ENCODE measurements around the gene DCD.

GRCh38 chr12:54662026-54662425 is 13.9 kb upstream of the DCD start:
- TF ChIP-seq HMG20A (CRISPR knock-in tag; conservative IDR thresholded peaks at IDR 0.05) (no peak), SIN3A (IDR thresholded peaks at IDR 0.05; ENCODE audit: borderline replicate concordance in 2 of 2, control insufficient read depth in 1 of 2, low read depth in 2 of 2, low read length in 2 of 2) (no peak), KLF16 (IDR thresholded peaks at IDR 0.05) (no peak)
- TF ChIP-seq, protein P1, sequence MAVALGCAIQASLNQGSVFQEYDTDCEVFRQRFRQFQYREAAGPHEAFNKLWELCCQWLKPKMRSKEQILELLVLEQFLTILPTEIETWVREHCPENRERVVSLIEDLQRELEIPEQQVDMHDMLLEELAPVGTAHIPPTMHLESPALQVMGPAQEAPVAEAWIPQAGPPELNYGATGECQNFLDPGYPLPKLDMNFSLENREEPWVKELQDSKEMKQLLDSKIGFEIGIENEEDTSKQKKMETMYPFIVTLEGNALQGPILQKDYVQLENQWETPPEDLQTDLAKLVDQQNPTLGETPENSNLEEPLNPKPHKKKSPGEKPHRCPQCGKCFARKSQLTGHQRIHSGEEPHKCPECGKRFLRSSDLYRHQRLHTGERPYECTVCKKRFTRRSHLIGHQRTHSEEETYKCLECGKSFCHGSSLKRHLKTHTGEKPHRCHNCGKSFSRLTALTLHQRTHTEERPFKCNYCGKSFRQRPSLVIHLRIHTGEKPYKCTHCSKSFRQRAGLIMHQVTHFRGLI (CRISPR knock-in tag; IDR thresholded peaks at IDR 0.05) = no peak
- TF ChIP-seq, protein P2, sequence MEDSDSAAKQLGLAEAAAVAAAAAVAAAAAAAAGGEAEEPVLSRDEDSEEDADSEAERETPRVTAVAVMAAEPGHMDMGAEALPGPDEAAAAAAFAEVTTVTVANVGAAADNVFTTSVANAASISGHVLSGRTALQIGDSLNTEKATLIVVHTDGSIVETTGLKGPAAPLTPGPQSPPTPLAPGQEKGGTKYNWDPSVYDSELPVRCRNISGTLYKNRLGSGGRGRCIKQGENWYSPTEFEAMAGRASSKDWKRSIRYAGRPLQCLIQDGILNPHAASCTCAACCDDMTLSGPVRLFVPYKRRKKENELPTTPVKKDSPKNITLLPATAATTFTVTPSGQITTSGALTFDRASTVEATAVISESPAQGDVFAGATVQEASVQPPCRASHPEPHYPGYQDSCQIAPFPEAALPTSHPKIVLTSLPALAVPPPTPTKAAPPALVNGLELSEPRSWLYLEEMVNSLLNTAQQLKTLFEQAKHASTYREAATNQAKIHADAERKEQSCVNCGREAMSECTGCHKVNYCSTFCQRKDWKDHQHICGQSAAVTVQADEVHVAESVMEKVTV (CRISPR knock-in tag; IDR thresholded peaks at IDR 0.05) = no peak
